HG03342 (cell line): ENCODE results near the gene FHOD3.

Experiments used
- ATAC-seq: cut with Tn5 transposase; IDR thresholded peaks from one replicate; pipeline ENCODE4 v1.9.1; 2021; ENCODE audit warnings: mild to moderate bottlenecking, moderate library complexity; ENCODE audit not compliant: unreplicated experiment

The FHOD3 gene

DNA sequence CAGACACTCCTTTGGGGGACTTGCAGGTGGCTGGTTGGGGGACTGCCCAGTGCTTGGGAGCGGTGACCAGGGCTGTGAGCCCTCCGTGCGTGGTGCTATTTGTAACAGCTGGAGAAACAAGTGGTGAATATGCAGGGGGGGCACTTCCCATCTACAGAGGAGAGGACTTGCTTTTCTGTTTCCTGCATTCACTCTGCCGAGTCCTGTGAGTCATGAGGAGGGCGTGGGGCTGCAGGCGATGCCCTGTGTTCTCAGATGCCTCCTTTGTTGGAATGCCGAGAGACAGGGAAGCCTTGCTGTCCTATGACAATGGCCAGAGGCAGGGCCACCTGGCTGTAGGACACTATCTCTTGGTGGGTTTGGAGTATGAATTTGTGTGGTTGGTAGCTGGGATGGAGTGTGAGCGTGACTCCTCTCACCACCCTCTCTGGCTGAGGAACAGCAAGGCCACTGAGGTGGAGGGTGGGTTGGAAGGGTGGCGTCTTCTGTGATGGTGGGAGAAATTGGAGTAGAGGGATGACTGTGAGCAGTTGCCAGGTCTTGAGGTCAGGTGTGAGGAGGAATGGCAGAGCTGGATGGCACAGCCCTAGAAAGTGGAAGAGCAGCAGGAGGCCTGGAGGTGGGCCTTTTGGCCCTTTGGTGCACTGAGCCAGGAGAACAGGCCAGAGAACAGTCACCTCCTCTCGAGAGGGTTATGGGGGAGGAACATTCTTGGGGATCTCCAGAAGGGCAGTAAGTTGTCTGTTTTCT is 24.3 kb downstream of the FHOD3 start:
- ATAC-seq: no peak

DNA sequence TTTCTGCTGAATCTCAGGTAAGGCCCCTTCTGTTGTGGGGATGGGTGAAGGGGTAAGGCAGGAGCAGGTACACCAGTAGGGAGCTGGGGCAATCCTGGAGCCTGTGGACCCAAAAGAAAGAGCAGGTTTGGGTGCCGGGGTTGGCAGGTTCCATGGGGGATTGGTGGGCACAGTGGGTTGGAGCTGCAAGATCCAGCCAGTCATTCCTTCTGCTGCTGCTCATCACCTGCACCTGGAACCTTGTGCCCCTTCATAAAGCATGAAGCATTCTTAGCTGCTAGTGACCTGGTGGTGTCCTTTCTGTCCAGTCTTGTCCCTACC is 24.9 kb downstream of the FHOD3 start:
- no peak for ATAC-seq

DNA sequence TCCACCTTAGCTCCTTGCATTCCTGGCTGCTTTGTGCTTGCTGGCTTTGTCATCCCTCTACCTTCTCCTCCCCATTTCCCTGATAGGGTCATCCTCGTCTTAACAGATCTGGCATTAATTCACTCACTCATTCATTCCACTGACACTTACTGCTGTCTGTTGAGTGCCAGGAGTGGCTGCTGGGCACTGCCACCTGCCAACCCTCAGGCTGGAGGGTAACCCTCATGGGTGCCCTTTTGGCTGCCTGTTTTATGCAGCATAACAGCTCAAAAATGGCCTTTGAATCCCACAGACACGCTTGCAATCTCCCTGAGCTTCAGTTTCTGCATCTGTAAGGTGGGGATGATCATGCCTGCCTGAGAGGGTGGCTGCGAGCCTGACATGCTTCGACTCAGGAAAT is 25.2 kb downstream of the FHOD3 start:
- ATAC-seq: no peak

DNA sequence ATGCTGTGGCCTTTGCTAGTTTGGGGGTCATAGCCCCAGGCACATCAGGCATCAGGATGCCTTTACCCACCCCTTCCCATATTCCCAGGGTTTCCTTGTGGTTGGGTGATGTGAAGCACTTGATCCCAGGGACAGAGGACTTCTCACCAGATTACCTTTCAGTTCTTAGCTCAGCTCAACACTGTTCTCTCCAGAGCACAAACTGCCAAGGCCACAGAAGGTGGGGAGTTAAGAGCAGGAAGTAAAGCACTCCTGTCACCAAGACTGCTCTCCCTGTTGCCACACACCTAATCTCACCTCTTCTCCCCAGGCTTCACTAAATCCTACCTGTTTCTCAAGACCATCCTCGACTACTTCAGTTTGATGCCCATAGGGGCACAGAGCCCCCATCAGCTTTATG is 25.9 kb downstream of the FHOD3 start:
- no peak for ATAC-seq

DNA sequence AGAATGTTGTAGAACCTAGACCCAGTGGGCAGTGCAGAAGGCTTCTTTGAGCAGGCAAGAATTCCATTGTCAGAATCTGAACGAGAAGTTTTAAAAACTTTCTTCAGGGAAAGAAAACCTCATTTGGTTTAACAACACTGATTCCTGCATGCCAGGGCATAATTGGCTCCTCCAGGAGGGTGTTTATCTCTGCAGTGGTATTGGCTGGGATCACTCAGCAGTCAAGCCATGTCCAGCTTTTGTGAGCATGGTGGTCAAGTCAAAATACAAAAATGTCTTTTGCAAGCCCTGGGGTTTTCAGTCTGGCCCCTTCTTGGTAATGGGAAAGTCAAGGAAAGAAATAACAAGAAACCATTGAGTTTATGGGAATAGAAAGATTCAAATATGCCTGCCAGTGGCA is 28.3 kb downstream of the FHOD3 start:
- no peak for ATAC-seq

DNA sequence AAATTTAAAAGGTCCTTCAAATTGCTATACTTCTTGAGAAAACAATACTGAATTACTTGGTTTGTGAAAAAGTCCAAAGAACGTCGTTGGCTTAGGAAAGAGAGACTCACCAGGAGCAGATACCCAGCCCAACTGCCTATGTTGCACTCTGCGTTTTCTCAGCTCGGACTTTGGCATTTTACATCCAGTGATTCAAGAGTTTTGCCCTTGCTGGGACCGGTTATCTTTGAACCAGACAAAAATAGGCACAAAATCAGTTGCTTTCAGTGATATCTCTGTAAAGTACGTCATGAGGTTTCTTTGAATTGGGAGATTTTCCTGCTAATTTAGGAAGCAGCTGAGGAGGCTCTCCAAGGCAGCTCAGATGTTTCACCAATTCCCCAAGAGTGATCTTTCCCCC is 29.3 kb downstream of the FHOD3 start:
- ATAC-seq: no peak

DNA sequence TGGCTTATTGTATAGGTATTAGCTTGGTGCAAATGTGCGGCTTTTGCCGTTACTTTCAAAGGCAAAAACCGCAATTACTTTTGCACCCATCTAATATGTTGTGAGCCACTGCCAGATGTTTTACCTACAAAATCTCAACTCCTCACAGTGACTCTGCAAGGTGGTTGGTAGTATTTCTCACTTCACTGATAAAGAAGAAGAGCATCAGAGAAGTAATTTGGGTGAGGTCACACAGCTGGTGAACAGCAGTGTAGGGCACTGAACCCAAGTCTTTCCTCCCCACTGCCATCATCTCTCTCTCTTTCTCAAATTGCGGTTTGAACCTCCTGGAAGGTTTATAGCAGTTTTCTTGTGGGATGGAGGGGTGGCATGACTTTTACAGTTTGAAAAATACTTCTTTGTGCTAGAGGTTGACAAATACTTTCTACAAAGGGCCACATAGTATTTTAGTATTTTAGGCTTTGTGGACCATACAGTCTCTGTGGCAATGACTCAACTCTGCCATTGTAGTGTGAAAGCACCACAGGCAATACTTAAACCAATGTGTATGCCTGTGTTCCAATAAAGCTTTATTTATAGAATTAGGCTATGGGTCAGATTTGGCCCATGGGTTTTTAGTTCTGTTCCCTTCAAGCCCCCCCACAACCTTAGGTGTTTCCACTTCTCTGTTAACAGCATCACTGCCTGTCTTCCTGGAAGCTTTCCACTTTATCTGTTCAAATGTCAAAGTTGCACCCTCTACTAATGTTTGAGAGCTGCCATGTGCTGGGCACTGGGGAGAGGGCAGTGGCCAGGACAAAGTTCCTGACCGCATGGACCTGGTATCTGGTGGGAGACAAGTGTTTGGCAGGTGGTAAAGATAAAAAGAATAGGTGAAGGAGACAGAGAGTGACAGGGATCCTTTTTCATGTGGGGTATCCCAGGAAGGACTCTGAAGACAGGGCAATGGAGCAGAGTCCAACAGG is 30.1 kb downstream of the FHOD3 start:
- no peak for ATAC-seq

DNA sequence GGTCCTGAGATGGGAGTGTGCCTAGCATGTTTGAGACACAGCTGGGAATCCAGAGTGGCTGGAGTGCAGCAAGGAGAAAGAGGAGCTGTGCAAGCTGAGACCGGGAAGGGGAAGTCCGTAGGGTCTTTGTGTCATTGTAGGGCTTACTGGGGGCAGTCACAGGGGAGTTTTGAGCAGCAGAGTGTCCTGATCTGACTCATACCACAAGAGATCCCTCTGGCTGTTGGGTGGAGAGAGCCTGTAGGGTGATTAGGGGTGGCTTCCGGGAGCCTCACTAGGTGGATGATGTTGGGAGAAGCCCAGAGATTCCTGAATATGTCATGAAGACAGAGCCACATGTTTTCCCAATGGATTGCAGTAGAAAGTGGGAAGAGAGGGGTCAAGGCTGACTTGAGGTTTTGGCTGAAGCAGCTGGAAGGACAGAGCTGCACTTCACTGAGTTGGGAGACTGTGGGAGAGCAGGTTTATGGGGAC is 30.9 kb downstream of the FHOD3 start:
- ATAC-seq: no peak

DNA sequence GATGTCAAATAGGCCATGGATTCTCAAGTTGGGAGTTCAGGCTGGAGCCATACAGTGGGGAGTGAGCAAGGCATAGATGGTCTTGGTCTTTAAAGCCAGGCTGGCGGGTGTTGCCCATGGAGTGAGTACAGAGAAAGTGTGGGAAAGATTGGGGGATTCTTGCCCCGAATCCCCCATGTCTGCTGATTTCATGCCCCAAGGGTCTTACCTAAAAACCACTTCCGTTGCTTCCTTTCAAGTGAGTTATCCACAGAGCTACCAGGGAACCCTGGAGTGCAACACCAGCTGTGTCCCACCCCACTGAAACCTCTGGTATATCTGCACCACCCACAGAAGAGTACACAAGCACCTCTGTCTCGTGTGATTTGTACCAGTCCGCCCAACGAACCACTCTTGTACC is 31.4 kb downstream of the FHOD3 start:
- ATAC-seq: no peak

DNA sequence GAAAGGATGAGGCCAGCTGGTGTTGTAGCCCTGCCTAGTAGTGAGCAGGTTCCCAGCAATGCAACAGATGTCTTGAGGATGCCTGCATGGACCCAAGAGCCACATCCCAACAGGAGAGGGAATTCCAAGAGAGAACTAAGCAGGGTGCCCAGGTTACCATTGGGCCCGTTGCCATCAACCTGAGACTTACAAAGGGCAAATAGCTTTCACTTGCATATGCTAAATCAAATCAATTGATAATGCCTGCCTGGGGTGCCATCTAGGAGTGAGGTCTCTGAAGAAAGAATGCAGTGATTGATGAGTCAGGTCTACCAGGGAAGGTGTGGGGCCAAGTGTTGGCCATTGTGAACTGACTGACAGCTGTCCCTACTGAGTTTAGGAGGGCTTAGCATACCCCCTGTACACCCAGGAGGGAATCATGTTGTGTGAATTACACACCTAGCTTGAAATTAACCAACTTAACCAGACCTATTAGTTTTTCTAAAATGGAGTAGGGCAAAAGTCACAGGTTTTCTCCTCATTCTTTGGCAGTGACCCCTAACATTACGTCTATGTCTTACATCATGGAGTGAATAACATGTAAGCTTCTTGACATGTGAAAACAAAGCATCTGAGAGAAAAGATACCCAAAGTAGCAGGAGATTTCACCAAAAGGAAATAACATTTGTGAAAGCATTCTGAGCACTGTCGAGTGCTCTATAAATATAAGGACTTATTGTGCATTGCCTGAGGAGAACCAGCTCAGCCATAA is 32.3 kb downstream of the FHOD3 start:
- no peak for ATAC-seq

DNA sequence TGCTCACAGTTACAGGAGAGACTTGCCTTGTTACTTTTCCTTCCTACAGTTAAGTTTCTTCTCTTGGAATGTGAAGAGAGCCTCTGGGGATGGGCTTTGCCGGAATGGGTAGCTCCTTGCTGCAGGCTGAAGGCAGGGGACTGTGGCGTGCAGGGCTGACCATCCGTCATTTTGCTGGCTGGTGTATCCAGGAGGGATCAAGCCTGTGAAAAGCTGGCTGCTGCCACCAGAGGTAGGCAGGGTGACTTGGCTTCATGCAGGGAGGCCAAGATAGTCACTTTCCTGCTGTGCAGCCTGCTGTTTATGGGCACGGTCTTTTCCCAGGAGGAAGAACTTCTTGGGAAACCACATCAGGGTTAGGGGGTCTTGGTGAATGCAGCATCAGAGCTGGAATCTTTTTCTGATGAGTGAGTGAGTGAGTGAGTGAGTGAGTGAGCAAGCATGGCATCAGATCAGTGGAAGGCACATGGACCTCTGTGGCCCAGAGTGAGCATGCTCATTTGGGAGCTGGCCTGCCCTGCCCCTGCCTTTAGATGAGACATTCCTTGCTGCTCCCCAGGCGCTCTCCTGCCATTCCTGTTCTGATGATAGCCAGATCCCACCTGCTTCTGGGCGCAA is 33.0 kb downstream of the FHOD3 start:
- ATAC-seq: no peak

DNA sequence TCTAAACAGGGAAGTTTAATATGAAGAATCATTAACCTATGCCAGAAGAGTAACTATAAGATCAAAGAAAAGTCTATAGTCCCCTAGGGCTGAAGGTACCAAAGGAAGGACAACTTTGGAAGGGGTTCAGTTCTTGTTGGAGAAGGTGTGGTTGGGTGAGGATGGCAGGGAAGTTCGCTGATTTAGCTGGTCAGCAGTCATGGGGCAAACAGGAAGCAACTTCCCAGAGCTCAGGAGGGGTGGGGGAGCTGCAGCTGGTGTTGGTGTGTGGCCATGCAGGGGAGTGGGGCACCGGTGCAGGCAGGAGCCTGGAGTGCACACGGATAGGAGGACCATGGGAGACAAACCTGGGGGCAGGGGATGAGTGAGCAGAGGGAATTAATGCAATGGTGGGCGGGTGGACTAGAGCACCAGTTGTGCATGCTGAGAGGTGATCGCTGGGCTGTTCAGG is 34.0 kb downstream of the FHOD3 start:
- ATAC-seq: no peak

DNA sequence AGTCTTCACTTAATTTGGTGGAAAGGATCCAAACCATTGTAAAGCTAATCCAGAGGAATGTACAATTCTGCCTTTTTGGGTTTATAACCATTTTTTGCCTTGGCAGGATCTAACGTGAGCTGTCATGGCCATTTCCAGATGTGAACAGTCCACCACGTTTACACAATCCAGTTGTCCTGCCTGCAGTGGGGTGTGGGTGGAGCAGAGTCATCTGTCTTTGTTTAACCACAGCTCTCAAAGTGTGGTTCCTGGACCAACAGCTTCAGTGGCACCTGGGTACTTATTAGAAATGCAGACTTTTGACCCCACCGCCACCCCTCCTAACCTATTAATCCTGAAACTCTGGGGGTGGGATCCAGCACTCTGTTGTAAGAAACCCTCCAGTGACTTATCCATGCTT is 35.9 kb downstream of the FHOD3 start:
- ATAC-seq: no peak

DNA sequence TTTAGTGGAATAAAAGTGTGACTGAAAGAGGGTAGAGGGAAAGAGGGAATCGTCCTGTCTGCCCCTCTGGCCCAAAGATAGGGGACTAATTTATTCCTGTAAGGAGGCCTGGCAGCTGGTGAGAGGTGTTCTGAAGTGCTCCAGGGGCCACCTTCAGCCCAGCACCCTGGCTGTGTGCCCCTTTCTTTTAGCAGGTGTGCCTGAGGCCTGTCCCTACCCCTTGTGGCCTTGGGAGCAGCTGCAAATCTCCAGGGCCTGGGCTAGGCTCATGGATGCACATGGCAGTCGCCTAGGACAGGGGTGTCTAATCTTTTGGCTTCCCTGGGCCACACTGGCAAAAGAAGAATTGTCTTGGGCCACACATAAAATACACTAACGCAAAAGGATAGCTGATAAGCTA is 37.3 kb downstream of the FHOD3 start:
- no peak for ATAC-seq

DNA sequence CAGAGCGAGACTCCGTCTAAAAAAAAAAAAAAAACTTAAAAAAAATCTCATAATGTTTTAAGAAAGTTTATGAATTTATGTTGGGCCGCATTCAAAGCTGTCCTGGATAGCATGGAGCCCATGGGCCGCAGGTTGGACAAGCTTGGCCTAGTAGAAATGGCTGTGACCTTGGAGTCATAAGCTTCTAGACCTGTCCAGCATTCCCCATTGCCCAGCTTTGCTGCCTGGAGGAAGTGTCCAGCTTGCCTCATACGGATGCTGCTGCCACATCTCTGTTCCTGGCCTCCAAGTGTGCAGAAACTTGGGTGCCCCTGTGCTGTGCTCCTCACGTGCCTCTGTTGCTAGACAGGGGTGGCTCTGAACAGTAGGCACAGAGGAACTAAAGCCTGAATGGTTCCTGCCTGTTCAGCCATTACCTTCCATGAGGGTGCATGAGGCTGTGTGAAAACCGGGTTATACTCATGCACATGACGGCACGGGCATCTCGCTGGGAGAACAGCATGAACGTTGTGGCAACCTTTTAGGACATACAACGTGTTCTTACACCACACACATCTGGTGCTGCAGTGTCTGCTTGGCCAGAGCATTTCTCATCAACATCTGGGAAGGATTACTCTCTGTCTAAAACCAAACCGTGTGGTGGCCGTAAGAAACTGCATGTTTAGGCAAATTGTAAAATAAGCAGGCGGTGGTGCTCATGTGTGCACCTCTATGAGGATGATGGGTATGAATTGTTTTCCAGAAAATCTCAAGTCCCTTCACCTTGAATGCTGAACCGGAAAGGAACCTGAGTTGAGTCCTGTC is 38.2 kb downstream of the FHOD3 start:
- ATAC-seq: no peak

DNA sequence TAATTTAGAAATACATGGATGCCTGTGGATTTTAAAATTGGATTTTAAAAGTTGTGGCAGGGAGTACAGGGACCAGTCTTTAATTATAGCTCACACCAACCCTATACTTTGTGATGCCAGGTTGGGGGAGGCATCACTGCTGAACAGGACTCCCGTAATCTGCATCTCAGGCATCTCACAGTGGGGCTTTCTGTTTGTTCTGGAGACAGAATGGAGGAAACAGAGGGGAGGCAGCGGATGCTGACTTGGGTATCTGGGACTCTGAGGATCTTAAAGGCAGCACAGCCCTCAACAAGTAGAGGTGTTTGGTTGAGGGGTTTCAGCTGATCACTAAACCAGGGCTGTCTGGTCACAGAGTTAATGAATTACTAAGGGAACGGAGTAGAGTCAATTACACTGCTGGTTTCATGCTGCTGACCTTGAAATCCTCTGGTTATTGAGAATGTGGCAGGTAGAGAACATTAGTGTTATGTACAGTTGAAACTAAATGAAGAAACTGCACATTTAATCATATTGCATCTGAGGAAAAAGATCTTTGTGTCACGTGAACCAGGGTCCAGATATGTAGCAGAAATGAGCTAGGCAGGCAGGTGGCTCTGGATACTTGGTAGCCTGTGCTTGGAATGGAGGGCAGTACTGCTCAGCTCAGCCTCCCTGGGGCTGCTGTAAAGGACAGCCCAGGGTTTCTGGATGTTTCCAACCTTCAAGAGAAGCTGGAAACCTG is 40.3 kb downstream of the FHOD3 start:
- no peak for ATAC-seq

DNA sequence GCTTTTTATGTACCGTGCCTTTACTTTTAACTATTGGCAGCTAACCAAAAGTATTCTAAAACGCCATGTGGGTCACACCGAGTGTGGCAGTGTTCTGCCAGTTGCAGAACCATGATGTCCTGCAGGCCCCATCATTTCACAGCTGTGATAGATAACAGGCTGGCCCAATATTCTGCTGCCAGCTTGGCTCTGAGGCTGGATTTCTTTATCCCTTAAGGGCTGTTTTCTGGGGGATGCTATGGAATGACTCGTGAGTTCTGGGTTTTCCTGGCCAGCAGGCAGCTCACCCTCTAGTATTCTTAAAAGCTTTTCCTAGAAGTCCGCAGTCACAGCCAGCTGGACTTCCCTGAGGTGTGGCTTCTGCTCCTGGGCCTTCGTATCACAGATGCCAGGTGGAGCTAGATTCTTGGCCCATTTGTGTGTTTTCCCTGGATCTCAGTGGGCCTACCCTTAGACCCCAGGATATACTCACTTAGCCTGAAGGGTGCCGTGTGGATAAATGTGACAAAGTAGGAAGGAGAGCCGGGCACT is 41.0 kb downstream of the FHOD3 start:
- no peak for ATAC-seq

DNA sequence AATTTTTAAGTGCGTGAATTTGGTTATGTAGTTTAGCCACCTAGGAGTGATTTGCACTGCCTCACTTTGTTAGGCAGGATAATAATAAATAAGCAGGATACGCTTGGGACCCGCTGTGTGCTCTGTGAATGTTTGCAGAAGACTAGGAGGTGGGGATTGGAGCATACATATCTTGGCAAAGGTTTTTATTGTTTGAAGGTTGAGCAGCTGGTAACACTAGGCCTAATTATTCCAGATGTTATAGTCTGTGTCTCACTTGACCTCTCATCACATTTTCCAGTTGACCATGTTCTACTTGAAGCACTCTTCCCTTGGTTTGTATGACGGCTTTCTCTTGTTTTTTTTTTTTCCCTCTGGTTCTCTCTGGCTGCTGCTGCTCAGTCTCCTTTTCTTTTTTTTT is 42.7 kb downstream of the FHOD3 start:
- no peak for ATAC-seq

DNA sequence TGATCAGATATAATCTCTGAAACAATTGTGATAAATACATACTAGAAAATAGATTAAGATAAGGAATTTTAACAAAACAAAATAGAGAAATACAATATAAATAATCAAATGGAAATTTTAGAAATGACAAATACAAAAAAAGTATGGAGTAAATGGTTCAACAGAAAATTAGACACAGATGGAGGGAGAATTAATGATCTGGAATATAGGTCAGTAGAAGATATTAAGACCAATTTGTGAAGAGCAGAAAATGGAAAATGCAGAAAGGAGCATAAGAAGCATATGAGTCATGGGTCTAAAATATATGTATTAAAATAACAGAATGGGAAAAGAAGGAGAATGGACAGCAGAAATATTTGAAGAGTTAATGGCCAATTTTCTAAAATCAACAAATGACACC is 44.4 kb downstream of the FHOD3 start:
- ATAC-seq: no peak
